NK-92 (cell line): ENCODE results near the gene LARP1.

Experiments
- DNase-seq: peaks from one replicate; lab custom pipeline; 2025; ENCODE audit not compliant: unreplicated experiment; lab: John Stamatoyannopoulos, UW

The LARP1 gene

DNA sequence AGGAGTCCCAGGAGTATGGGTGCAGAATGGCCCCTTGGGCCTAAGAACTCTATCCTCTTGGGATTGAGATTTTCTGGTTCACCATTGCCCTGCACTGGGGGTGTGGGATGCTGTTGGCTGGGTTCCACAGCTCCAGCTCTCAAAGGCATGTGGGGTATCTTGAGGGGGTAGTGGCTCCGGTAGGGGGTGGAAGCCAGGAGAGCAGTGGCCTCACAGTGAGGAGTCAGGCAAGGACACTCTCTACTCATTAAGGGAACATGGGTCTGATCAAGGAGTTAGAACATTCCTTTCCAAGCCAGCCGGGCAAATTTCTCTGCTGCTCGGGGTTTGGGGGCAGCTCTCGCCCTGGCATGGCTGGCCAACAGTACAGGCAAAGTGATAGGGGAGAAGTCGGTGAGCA lies 33.0 kb downstream of the LARP1 start:
- DNase-seq: no peak

DNA sequence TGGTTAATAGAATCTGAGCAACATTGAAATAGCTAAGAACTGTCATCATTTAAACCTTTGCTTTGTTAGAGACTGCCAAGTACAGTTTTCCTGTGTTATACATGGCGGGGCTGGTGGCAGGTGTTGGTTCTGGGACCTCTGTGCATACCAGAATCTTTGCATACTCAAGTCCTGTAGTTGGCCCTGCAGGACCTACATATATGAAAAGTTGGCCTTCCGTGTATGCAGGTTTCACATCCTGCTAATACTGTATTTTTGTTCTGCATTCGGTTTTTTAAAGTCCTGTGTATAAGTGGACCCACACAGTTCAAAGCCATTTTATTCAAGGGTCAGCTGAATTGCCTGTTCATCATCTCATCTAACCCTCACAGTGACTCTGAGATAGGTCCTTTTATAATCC lies 36.4 kb downstream of the LARP1 start:
- DNase-seq: no peak

DNA sequence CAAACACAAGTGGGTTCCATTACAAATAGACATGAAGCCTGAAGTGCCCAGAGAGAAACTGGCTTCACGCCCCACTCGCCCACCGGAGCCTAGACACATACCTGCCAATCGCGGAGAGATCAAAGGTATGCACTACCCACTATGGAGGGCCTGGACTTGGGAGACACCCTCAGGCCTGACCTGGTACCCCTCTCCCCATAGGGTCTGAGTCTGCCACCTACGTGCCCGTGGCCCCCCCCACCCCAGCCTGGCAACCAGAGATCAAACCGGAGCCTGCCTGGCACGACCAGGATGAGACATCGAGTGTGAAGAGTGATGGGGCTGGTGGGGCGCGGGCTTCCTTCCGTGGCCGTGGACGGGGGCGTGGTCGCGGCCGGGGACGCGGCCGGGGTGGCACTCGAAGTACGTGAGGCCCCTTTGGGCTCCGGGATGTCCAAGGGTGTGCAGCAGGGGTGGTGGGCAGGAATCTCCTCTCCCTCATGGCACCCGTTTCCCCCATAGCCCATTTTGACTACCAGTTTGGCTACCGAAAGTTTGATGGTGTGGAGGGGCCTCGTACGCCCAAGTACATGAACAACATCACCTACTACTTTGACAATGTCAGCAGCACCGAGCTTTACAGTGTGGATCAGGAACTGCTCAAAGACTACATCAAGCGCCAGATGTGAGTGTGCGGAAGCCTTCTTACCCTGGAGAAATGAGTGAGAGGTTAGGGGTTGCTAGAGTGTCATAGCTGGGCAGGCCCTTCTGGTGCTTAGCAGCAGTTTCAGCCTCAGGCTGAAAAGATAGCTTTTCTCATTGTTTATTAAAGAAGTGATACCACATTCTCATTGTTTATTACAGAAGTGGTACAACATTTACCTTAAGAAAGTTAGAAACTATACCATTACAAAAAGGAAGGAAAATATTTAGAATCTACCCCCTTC lies 38.7 kb downstream of the LARP1 start:
- no peak for DNase-seq

DNA sequence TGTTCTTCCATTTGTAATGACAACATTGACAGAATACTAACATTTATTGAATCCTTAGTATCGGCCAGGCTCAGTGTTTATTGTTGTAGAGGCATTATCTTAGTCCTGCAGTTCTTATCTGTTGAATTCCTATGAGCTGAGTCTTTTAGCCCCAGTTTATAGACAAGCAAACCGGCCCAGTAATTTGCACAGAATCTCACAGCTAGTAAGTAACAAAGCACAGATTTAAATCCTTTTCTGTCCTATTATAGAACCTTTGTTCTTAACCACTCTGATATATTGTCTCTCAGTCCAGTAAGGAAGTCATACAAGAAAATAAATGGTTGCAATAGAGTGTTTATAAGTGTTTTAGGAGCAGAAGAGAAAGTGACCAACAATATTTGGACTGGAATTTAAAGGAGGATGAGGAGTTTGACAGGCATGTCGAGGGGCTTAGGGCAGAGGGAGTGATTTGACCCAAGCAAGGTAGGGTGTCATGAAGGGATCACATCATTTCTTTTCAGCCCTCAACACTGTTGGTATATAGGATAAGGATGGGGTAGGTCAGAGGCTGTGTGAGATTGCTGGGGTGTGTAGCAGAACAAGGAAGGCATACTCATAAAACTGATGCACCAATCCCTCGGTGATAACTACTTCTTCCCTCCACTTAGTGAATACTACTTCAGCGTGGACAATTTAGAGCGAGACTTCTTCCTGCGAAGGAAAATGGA lies 39.5 kb downstream of the LARP1 start:
- DNase-seq: no peak

DNA sequence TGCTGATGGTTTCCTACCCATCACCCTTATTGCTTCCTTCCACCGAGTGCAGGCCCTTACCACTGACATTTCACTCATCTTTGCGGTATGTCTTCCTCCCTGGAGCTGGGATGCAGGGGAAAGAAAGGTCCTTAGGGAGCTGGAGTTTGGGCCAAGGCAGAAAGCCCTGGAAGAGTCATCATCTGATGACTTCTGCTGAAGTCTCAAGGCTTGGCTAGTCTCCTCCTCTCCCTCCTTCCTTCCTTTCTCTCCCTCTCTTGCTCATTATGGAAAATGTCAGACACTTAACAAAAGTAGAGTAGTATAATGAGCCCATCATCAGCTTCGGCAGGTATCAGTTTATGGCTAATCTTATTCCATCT lies 40.0 kb downstream of the LARP1 start:
- DNase-seq: no peak

DNA sequence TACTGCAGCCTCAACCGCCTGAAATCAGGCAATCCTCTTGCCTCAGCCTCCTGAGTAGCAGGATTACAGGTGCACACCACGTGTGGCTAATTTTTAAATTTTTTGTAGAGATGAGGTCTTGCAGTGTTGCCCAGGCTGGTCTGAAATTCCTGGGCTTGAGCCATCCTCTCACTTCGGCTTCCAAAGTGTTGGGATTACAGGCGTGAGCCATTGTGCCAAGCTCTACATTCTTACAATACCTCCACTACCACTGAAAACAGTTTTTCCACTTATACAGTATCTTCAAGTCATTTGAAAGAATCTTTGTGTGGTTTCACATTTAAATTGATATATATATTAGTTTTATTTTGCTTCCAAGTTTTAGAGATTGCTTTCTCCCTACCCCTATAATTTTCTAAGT lies 42.6 kb downstream of the LARP1 start:
- no peak for DNase-seq

DNA sequence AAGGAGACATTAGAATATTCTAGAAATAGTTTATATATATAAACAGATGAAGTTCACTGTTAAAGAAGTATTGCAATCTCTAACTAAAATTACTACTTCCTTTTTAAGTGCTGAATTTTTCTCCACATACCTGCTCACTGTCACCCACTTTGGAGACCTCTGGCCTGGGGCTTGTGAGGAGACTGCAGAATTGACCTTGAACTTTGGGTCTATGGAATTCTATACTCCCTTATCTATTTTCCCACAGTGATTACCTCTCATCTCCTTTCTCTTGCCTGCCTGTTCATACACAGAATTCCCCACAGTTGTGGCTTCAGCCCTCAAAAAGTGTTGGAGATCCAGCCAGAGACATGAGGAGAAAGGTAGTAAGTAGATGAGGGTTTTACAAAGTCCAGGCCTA lies 45.4 kb downstream of the LARP1 start:
- no peak for DNase-seq

DNA sequence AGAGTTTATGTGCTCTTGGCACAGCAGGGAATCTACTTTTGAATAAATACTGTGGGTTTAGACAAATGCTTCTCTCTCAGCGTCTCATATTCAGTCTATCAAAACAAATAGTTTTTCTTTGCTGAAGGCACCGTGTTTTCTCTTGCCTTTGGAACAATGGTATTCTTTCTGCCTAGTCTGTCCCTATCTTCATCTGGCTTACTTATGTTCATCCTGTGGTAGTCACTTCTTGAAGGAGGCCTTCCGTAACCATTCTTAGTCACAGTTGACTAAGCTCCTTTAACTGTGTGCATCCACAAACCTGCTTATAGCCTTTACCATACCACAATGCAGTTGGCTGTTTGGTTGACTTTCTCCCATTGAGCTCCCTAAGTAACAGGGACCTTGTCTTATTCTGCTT lies 45.9 kb downstream of the LARP1 start:
- DNase-seq: no peak

DNA sequence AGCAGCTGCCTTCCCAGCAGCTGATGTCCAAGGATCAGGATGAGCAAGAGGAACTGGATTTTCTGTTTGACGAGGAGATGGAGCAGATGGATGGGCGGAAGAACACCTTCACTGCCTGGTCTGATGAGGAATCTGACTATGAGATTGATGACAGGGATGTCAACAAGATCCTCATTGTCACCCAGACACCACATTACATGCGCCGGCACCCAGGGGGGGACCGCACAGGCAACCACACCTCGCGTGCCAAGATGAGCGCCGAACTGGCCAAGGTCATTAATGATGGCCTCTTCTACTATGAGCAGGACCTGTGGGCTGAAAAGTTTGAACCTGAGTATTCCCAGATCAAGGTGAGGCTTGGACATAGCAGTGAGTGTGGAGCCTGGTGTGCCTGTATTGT lies 46.9 kb downstream of the LARP1 start:
- DNase-seq: no peak

DNA sequence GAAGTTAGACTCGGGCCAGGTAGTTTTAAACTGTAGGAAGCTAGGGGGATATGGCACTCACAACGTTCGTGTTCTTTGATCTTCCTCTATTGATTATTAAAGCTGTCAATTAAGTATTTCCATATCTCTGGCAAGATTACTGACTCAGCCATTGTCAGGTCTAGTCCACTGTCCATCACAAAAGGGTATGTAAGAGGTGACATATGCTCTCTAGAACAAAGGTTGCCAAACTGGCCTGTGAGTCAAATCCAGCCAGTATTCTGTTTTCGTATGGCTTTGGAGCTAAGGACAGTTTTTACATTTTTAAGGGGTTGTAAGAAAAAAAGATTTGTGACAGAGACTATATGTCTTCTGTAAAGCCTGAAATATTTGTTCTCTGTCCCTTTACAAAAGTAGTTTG lies 51.0 kb downstream of the LARP1 start:
- no peak for DNase-seq

DNA sequence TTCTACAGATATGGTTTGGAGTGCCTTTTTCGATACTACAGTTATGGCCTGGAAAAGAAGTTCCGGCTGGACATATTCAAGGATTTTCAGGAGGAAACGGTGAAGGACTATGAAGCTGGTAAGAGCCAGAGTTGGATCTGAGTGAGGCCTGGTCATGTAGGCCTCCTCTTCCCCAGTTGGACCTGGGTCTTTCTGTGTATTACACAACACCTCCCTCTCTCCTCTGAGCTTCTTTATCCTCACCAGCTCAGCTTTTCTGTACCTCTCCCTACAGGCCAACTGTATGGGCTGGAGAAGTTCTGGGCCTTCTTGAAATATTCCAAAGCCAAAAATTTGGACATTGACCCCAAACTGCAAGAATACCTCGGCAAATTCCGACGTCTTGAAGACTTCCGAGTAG lies 56.1 kb downstream of the LARP1 start:
- DNase-seq: no peak

DNA sequence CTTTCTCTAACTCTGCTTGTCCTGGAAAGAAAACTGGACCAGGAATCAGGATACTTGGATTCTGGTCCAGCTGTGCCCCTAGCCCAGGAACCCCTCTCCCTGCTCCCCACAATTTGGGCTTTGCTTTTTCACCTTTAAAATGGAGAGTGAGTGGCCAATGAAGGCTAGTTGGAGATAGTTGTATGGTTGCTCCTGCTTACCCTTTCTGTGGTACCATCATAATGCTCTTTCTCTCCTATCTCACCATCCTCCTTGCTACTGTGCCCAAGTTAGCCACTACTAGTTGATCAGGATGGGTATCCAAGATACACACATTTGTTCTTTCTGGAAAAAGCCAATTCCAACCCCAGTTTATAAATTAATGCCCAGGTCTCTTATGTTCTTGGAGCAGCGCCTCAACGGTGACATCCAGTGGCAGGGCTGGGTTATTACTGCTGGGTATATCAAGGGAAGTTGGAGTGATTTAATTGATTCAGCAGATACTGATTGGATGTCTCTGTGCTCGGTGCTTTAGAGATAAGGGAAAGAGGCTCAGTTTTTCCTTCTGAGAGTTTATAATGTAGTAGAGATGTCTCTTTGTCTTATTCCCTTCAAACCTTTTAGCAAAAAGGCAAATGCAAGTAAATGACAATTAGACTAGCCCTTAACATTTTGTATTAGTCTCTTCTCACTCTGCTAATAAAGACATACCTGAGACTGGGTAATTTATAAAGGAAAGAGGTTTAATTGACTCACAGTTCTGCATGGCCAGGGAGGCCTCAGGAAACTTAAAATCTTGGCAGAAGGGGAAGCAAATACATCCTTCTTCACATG lies 56.7 kb downstream of the LARP1 start:
- no peak for DNase-seq

DNA sequence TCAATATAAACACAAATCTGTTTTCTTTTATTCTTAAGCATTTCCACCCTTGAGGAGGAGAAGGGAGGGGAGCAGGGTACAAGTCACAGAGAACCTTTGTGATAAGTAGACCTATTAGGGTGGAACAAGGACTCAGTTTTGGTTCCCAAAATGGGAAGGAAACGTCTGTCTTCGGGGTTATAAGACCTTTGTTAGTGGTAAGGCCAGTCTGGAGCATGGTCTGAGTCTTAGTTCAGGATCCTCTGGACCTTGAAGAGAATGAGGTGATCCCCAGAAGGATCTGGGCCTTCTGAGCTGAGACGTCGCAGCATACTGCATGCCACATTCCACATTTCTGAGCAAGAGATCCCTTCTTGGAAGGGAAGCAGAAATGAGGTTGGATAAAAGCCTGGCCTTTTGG lies 58.0 kb downstream of the LARP1 start:
- no peak for DNase-seq

DNA sequence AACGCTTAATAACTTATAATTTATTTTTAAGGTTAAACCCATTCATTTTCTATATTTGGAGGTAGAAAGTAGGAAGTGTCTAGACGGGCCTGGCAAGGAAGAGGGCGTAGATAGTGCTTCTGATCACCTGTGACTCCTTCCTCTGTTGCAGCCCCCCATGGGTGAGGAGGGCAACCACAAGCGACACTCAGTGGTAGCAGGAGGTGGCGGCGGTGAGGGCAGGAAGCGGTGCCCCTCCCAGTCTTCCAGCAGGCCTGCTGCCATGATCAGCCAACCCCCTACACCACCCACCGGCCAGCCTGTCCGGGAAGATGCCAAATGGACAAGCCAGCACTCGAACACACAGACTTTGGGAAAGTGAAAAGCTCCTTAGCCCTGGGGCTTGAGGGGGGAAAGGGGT lies 58.6 kb downstream of the LARP1 start:
- no peak for DNase-seq

DNA sequence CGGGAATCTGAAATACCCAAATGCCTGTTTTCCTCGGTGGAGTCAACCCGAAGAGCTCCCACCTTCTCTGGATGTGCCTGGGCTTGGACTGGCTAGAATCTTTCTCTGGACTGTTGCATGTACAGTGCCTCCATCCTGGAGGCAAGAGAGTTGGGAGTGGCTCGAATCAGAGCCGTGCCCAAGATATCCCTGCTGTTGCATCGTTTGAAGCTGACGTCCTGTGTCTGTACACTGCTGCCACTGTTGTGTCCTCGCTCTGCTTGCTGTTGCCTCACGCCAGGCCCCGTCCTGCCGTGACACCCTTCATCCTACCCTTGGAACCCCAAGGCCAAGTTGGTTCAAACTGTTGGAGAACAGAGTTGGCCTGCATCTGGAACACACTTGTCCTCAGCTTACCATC lies 59.8 kb downstream of the LARP1 start:
- no peak for DNase-seq

DNA sequence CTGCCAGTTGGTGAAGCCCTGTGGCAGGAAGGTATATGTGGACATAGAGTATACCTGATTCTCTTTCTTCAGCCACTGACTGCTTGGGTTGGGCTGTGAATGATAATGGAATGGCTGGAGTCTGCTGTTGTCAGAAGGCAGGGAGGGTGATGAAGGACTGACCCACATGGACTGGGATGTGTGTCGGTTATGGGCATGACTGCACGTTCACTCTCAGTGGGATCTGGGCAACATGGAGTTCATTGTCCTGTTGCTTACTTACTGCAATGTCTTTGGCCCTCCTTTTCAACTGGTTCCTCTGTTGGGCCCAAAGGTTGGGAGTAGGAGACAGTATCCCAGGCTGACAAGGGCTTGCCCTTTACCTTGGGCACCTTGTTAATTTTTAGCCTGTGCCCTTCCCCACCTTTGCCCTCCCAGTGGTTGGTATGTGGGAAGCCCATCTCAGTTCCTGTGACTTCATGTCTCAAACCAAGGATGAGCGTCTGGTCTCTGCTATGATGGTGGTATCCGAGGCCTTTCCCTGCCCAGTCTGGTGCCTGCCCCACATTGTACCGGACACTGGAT lies 60.6 kb downstream of the LARP1 start:
- no peak for DNase-seq

DNA sequence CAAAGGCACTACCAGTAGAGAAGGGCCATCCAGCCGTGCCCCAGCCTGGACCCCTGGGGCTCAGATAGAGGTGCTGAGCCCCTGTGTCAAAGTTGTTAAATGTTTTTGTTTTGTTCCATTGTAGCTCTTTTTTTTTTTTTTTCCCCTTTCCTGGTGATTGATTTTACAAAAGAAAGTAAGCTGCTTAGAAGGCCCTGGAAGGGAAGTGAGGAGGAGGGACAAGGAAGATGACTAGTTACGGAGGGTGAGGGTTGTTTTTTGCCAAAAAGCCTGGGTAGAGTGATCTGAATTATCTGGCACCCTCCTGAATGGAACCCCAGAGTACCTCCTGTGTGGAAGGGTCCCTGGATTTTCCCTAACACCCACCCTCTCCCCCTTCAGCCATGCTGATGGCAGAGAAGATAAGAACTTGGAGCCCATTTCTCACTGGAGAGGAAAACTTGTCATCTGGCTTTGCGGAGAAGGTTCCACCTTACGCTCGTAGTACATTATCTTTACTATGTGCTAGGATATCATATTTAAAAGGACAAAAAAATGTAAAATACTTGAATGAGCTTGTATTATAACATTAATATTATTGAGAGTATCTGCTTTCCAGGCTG lies 61.8 kb downstream of the LARP1 start:
- DNase-seq: no peak

DNA sequence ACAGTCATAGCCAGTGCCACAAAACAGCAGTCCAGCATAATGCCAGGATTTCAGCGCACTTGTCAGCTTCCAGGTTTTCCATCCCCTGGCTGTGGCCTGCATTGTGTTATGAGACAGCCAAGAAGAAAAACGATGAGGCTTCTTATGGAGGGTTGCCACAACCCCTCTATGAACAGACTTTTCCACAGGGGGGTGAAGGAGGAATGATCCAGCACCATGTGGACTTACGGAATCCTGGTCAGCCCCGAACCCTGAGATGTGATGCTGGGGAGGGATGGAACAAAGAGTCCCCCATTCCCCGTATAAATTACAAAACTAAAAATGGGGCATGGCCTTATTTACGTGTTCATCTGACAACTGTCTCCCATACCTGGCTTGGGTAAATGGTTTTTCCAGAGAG lies 62.6 kb downstream of the LARP1 start:
- DNase-seq: no peak

DNA sequence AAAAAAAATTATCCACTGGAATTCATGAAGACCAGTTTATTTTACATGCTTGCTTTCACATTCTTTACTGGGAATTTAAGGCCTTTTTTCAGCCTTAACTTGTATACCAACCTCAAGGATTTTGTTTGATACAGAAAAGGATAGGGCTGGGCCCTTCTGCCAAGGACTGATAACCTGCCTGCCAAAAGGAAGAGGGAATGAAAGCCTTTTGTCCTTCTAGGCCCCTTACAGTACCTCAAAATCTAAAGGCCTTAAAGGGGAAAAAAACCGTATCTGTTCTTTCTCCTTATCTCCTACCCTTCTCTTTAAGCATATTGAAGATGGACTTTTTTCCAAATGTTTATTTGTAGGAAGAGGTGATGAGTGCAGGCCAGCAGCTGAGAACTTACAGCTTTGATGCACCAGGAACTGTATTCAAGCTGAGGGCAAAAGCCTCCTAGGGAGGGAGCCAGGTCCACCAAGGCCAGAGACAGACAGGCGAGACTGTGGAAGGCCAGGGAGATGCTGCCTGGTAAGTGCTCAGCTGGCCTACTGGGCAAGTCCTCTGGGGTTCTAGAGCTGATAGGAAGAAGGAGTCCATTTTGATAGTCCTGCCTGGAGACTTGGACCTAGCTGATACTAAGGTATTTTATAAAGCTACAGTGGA lies 63.4 kb downstream of the LARP1 start:
- DNase-seq: no peak

DNA sequence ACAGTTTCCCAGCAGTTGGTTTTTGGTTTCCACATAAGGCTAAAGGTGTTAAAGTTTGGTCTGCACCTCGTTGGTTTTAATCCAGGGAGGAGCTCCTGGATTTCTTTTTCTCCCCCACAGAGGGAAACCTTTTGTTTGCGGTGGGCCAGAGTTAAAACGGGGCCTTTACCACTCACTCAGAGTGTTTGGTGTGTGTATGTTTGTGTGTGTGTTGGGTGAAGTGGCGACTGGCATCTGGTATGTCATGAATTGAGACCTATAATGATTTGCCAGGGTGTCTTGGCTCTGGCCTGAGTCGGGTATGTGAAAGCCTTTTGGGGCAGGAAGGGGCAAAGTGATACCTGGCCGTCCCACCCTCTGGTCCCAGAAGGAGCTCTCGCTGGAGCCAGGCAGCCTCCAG lies 64.4 kb downstream of the LARP1 start:
- no peak for DNase-seq

DNA sequence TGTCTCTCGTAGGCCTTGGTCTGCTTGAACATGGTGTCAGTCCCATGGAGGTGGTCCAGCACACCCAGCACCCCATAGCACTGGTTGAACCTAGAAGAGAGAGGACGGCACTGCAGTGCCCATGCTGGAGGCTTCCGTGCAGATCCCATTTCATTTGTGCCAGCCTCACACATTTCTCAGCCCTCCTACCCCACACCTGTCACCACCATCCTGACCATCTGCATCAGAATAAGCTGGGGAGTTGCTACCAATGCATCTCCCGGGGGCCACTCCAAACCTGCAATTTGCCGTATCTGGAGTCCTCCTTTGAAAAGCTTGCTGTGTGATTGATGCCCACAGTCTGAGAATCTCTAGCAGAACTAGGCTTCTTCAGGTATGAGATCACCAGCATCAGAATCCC lies 65.2 kb downstream of the LARP1 start:
- DNase-seq: no peak
